ES-I3 (cell line): ENCODE measurements around the gene CDK9.

Experiments used
- H3K36me3 ChIP-seq: 2 replicates; pipeline ENCODE4 v1.6.1; 2013; ENCODE audit warnings: mild to moderate bottlenecking, low read length, control low read depth, moderate library complexity; ENCODE audit not compliant: insufficient read depth
- H3K4me1 ChIP-seq: 2 replicates; pipeline ENCODE4 v1.6.1; 2013; ENCODE audit warnings: mild to moderate bottlenecking, control low read depth, low read length; ENCODE audit not compliant: insufficient read depth
- H3K9ac ChIP-seq: 2 replicates; pipeline ENCODE4 v1.6.1; 2013; ENCODE audit warnings: low read depth, mild to moderate bottlenecking, low read length, moderate library complexity
- H3K9me3 ChIP-seq: 2 replicates; pipeline ENCODE4 v1.6.1; 2013; ENCODE audit warnings: mild to moderate bottlenecking, low read length, moderate library complexity; ENCODE audit not compliant: control insufficient read depth, insufficient read depth

Gene CDK9

GRCh38 chr9:127810378-127811187, 24.7 kb downstream of the CDK9 start:
- Histone ChIP-seq H3K9ac (no peak overlapping the region), H3K36me3 (peaks cover 12% of the 10 kb centered on the region), H3K9me3 (no peaks in the 10 kb centered on the region), H3K4me1 (no peaks in the 10 kb centered on the region; the same call in 1 of the 2 replicates)

DNA sequence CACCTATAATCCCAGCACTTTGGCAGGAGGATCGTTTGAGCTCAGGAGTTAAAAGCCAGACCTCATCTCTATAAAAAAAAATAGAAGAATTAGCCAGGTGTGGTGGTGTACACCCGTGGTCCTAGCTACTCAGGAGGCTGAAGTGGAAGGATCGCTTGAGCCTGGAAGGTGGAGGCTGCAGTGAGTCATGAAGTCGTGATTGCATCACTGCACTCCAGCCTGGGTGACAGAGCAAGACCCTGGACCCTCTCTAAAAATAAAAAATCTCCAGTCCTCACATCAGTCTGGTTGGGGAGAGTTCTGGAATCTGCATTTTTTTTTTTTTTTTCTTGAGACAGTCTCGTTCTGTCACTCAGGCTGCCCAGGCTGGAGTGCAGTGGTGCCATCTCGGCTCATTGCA, 26.2 kb downstream of the CDK9 start:
- H3K4me1 ChIP-seq, result no peaks in the 10 kb centered on the region; the same call in 1 of the 2 replicates
- no peak overlapping the region for H3K9ac ChIP-seq
- H3K9me3 ChIP-seq, result no peaks in the 10 kb centered on the region
- peaks cover 12% of the 10 kb centered on the region for H3K36me3 ChIP-seq

GRCh38 chr9:127812936-127813675, 27.3 kb downstream of the CDK9 start:
- peaks cover 12% of the 10 kb centered on the region for H3K36me3 ChIP-seq
- H3K9ac ChIP-seq, result no peak overlapping the region

DNA sequence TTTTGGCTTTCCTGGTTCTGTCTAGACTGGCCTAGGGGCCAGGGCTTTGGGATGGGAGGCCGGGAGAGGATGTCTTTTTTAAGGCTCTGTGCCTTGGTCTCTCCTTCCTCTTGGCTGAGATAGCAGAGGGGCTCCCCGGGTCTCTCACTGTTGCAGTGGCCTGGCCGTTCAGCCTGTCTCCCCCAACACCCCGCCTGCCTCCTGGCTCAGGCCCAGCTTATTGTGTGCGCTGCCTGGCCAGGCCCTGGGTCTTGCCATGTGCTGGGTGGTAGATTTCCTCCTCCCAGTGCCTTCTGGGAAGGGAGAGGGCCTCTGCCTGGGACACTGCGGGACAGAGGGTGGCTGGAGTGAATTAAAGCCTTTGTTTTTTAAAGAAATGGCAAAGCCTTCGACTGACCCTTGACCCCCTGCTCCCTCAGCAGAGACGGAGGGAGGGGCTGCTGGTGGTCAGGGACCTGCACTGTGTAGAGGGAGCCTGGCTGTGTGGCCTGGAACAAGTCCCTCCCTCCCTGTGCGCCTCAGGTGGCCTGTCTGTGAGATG, 27.9 kb downstream of the CDK9 start:
- H3K4me1 ChIP-seq, result no peaks in the 10 kb centered on the region; the same call in 1 of the 2 replicates
- H3K36me3 ChIP-seq, result peaks cover 12% of the 10 kb centered on the region
- H3K9me3 ChIP-seq, result no peaks in the 10 kb centered on the region
- no peak overlapping the region for H3K9ac ChIP-seq

More at GRCh38 chr9:127812936-127813675, 27.3 kb downstream of the CDK9 start:
- no peaks in the 10 kb centered on the region; the same call in 1 of the 2 replicates for H3K4me1 ChIP-seq
- no peaks in the 10 kb centered on the region for H3K9me3 ChIP-seq

DNA sequence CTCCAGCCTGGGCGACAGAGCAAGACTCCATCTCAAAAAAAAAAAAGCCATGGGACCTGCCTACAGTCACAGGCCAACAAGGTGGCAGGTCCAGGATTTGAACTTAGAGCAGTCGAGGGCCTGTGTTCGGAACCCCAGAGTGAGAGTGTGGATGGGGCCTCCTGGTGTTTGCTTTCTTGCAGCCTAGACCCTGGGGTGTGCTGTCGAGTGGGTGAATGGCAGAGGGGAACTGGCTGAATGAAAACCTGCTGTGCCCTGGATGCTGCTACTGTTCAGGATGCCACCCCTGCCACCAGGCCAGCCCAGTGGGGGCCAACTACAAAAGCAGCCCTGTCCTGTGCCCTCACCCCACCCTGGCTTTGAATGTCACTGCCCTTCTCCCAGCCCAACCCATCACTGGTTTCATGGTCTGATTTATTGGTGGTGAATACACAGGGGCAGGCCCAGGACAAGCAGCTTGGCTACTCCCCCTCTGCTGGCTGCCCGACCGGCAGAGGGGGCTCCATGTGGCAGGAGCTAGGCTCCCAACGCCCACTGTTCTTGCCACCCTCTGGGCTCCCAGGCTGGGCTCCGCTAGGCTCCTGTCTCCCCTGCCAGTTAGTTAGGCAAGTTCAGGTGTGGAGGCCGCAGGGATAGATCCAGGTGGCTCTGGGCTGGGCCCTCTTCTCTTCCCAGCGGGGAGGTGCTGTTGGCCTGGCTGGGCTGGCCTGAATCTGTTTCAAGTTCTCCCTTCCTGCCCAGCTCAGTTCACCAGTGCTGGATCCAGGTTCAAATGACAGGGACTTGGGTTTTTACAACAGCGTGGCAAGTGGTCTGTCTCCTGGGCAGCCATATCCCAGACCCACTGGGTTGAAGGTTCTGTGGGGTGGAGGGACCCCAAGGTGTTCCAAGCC, 29.0 kb downstream of the CDK9 start:
- peaks cover 12% of the 10 kb centered on the region for H3K36me3 ChIP-seq
- no peaks in the 10 kb centered on the region for H3K9me3 ChIP-seq
- H3K9ac ChIP-seq, result no peak overlapping the region
- H3K4me1 ChIP-seq, result no peaks in the 10 kb centered on the region; the same call in 1 of the 2 replicates

DNA sequence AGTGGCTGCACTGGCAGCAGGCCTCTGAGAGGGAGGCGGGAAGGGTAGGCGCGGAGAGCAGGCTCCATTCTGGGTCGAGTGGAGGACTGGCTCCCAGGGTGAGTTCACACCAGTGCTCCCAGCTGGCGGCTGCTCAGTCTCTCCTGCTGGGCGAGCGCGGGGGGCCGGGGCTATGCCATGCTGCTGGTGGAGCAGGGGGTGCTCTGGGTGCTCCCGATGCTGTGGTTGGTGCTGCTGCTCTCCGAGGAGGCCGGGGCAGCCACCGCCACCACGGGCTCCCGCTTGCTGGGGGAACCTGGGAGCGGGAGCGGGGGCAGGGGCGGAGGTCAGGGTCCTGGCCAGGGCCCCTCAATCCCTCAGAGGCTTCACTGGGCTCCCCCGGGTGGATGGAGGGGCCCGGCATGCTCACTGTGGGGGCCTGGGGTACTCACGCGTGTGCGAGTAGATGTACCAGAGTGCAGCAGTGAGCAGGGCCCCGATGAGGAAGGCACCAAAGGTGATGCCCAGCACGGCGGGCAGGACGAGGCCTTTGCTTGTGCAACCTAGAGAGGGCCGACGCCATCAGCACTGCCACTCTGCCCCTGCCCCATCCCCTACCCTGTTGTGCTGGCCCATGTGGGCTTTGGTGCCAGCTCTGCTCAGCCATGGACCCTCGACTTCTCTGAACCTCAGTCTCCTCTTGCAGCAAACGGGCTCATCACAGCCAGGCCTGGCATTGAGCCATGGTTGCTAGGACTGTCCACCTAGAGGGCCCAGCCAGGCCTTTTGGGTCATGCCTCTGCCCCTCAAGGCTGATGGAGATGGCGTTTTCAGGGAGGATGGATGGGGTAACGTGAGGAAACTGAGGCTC, 29.9 kb downstream of the CDK9 start:
- H3K36me3 ChIP-seq, result peaks cover 12% of the 10 kb centered on the region
- no peaks in the 10 kb centered on the region for H3K9me3 ChIP-seq
- H3K4me1 ChIP-seq, result no peaks in the 10 kb centered on the region
- no peak overlapping the region for H3K9ac ChIP-seq

- Histone ChIP-seq H3K36me3 (peaks cover 12% of the 10 kb centered on the region), H3K9ac (no peak overlapping the region)
Observed at GRCh38 chr9:127816362-127816725, 30.5 kb downstream of the CDK9 start.

GRCh38 chr9:127816728-127817127, 30.9 kb downstream of the CDK9 start:
- Histone ChIP-seq H3K9me3 (no peaks in the 10 kb centered on the region), H3K36me3 (peaks cover 9% of the 10 kb centered on the region), H3K4me1 (no peaks in the 10 kb centered on the region), H3K9ac (no peak overlapping the region)

More at GRCh38 chr9:127816362-127816725, 30.5 kb downstream of the CDK9 start:
- Histone ChIP-seq H3K4me1 (no peaks in the 10 kb centered on the region), H3K9me3 (no peaks in the 10 kb centered on the region)

DNA sequence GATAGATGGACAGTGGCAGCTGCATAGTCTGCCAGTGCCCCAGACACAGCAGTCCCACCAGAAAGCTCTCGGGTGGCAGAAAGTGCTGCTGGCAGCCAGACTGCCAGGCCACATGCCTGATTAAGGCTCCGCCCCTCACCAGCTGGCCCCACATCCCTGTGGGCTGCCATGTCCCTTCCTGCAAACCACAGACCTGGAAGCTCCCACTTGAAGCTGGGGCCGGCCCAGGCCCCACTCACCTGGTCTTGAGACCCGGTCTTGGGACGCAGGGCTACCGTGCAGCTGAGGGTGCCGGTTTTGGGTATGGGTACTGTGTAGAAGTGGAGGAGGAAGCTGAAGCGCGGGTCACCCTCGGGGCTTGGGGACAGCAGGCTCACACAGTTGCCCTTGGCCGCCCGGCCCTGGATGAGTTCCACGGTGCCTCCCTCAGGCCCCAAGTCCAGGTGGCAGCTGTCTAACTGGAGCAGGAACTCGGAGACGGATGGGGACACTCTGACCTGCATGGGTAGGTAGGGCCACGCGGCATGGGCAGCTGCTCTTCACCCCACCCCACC, 32.1 kb downstream of the CDK9 start:
- H3K4me1 ChIP-seq, result no peaks in the 10 kb centered on the region
- H3K9me3 ChIP-seq, result no peaks in the 10 kb centered on the region
- H3K9ac ChIP-seq, result no peak overlapping the region
- peaks cover 6% of the 10 kb centered on the region; the same call in 1 of the 2 replicates for H3K36me3 ChIP-seq

GRCh38 chr9:127818574-127818973, 32.7 kb downstream of the CDK9 start:
- no peaks in the 10 kb centered on the region for H3K4me1 ChIP-seq
- H3K9me3 ChIP-seq, result no peaks in the 10 kb centered on the region
- H3K36me3 ChIP-seq, result peaks cover 4% of the 10 kb centered on the region; the same call in 1 of the 2 replicates
- no peak overlapping the region for H3K9ac ChIP-seq

- Histone ChIP-seq H3K9ac (no peak overlapping the region), H3K4me1 (peaks cover 9% of the 10 kb centered on the region; the same call in 1 of the 2 replicates), H3K36me3 (no peaks in the 10 kb centered on the region), H3K9me3 (no peaks in the 10 kb centered on the region)
Observed at GRCh38 chr9:127822108-127822507, 36.3 kb downstream of the CDK9 start.

GRCh38 chr9:127825319-127826051, 39.7 kb downstream of the CDK9 start:
- no peaks in the 10 kb centered on the region for H3K9me3 ChIP-seq
- peak overlapping the region; percentile 14 for H3K9ac ChIP-seq
- H3K4me1 ChIP-seq, result peaks cover 19% of the 10 kb centered on the region
- no peaks in the 10 kb centered on the region for H3K36me3 ChIP-seq
